ENCODE results near the gene ZNF469.

DNA sequence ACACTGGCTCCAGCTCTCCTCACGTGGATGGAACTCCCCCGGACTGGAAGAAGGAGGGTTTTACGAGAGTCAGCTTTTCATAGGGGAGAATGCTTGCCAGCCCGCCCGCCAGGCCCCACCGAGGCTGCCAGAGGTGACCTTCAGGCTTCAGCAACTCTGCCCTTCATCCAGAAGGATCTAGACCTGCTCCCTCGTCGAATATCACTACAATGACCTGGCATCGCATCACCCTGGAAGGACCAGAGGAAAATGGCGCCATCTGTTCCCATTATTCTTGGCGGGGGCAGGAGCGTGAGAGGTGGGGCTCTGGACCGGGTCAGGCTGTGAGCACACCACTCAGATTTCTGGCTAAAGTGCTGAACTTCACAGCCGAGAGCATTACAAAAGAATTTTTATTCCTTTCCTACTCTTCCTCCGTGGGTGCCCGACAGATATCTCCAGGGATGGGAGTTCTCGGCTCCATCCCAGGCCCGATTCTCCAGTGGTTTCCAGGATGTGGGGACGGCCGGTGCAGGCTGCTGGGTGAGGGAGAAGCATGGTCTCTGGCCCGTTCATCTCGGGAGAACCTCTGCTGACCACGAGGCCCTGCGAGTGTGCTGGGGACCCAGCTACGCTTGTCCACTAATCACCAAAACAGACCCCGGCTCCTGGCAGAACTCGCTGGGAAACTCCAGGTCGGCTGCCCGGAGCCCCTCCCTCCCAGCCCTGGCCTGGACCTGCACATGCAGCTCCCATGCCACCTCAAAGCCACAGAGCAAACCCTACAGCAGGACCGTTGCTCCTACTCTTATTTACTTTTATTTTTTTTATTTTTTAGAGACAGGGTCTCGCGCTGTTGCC lies 36.8 kb upstream of the ZNF469 start:
- TF ChIP-seq, protein P1, sequence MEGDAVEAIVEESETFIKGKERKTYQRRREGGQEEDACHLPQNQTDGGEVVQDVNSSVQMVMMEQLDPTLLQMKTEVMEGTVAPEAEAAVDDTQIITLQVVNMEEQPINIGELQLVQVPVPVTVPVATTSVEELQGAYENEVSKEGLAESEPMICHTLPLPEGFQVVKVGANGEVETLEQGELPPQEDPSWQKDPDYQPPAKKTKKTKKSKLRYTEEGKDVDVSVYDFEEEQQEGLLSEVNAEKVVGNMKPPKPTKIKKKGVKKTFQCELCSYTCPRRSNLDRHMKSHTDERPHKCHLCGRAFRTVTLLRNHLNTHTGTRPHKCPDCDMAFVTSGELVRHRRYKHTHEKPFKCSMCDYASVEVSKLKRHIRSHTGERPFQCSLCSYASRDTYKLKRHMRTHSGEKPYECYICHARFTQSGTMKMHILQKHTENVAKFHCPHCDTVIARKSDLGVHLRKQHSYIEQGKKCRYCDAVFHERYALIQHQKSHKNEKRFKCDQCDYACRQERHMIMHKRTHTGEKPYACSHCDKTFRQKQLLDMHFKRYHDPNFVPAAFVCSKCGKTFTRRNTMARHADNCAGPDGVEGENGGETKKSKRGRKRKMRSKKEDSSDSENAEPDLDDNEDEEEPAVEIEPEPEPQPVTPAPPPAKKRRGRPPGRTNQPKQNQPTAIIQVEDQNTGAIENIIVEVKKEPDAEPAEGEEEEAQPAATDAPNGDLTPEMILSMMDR (IDR thresholded peaks at IDR 0.05), result no peak
- no peak for TF ChIP-seq POLR2AphosphoS5 (IDR thresholded peaks at IDR 0.05)
- TF ChIP-seq POLR2A (IDR thresholded peaks at IDR 0.05), result no peak

Measured in gastroesophageal sphincter (tissue), 3 donors.